Mesothelial cell of epicardium (in vitro differentiated cells): ENCODE results near the gene HPCA. TPM values are rescaled to one million over a fixed set of nuclear protein-coding genes. Genes with fewer than 3 reads are reported as not detected.
A peak's percentile ranks its signal among the peaks of the same experiment; 100 is the strongest.

ENCODE experiments used
- DNase-seq, 2 experiments: peaks; one replicate each; pipeline ENCODE4 v3.0.0; 2021; ENCODE audit warnings: low spot score in 2 of 2; ENCODE audit not compliant: unreplicated experiment in 2 of 2
- H3K27ac Mint-ChIP-seq: 2 replicates; pipeline ENCODE4 v1.8.0; 2021; ENCODE audit warnings: mixed read lengths
- H3K27me3 Mint-ChIP-seq: 2 replicates; pipeline ENCODE4 v1.8.0; 2021; ENCODE audit warnings: low read depth, mixed read lengths
- H3K36me3 Mint-ChIP-seq: 2 replicates; pipeline ENCODE4 v1.8.0; 2021; ENCODE audit warnings: mixed read lengths
- H3K4me1 Mint-ChIP-seq: 2 replicates; pipeline ENCODE4 v1.8.0; 2021; ENCODE audit warnings: mixed read lengths
- H3K4me3 Mint-ChIP-seq: 2 replicates; pipeline ENCODE4 v1.8.0; 2021; ENCODE audit warnings: mild to moderate bottlenecking, moderate library complexity, mixed read lengths
- H3K9me3 Mint-ChIP-seq: 2 replicates; pipeline ENCODE4 v1.8.0; 2021; ENCODE audit warnings: mixed read lengths
- total RNA-seq: library from RNA; stranded (reverse); gene quantifications from 3 replicates; pipeline ENCODE4 v1.2.1, GENCODE V29; 2021
- TF ChIP-seq, protein P1 (sequence below): fragments of 200-600 bp; sonication (generic); IDR thresholded peaks from one replicate; pipeline ENCODE4 v1.5.0; 2021; ENCODE audit warnings: antibody characterized with exemption; ENCODE audit not compliant: unreplicated experiment

Gene HPCA
- total RNA-seq, 1 donor from 2014 or later = 2.9 TPM

DNA sequence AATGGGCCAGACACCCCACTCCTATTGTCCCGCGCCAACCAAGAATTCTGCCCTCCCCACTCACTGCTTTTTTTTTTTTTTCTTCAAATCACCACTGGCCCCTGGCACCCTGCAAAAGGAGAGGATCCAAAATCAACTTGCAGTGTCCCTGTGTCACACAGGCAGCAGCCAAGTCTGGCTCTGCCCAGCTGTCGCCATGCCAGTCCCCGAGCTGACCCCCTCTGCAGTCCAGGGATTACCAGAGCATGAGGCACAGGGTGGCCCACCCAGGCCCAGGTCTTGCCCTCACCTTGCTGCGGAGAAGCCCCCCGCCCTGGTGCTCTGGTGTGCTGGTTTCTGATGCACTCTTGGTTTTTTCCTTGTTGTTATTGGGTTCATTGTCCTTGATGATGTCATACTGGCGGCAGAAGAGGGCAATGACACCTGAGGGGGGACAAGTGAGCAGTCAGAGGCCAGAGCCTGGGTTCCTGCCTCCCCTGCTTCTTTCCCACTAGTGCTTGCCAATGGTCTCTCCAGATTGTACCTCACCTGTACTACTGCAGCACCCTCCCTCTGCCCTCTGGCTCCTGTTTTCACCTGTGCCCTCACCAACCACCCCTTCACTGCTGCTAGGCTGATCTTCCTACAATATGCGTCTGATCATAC lies 21.8 kb upstream of the HPCA start:
- peaks cover 43% of the 10 kb centered on the region for H3K36me3 Mint-ChIP-seq
- TF ChIP-seq, protein P1, sequence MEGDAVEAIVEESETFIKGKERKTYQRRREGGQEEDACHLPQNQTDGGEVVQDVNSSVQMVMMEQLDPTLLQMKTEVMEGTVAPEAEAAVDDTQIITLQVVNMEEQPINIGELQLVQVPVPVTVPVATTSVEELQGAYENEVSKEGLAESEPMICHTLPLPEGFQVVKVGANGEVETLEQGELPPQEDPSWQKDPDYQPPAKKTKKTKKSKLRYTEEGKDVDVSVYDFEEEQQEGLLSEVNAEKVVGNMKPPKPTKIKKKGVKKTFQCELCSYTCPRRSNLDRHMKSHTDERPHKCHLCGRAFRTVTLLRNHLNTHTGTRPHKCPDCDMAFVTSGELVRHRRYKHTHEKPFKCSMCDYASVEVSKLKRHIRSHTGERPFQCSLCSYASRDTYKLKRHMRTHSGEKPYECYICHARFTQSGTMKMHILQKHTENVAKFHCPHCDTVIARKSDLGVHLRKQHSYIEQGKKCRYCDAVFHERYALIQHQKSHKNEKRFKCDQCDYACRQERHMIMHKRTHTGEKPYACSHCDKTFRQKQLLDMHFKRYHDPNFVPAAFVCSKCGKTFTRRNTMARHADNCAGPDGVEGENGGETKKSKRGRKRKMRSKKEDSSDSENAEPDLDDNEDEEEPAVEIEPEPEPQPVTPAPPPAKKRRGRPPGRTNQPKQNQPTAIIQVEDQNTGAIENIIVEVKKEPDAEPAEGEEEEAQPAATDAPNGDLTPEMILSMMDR = no peak
- no peak overlapping the region for H3K27ac Mint-ChIP-seq
- DNase-seq = no peak
- H3K27me3 Mint-ChIP-seq = no peaks in the 10 kb centered on the region
- H3K4me1 Mint-ChIP-seq = peaks cover 10% of the 10 kb centered on the region
- H3K4me3 Mint-ChIP-seq = no peak overlapping the region
- H3K9me3 Mint-ChIP-seq = no peaks in the 10 kb centered on the region

DNA sequence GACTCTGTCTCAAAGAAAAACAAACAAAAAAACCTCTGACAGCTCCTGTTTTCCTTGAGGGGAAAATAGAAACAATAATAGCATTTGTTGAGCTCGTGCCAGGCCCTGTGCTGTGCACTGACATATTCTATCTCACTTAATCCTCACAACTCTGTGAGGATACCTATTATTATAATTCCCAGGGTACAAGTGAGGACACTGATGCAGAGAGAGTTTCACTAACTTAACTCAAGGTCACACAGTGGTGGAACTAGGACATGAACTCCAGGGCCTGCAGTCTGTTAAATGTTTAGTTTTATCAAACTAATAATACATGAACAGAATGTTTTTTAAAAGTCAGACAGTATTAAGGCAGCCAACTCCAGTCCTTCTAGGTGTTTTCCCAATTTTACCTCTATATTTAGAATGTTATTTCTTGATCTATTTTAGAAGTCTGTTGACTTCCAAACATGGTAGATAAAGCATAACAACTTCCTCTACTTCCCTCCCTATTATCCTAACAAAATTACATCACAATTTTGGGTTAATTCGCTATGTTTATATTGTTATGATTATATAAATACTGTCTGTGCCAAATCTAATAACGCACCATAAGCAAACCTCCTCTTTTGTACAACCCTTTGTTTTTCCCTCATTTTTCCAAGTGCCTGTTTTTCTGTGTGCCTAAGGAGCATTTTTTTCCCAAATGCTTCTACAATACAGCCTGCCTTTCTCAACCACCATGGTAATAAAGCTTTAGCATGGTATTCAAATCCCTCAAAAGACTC lies 20.5 kb upstream of the HPCA start:
- peak overlapping the region; percentile 2 for H3K27ac Mint-ChIP-seq
- TF ChIP-seq, protein P1 = no peak
- no peak for DNase-seq
- no peaks in the 10 kb centered on the region for H3K27me3 Mint-ChIP-seq
- no peak overlapping the region for H3K4me3 Mint-ChIP-seq
- peaks cover 40% of the 10 kb centered on the region for H3K36me3 Mint-ChIP-seq
- H3K4me1 Mint-ChIP-seq = peaks cover 17% of the 10 kb centered on the region
- no peaks in the 10 kb centered on the region for H3K9me3 Mint-ChIP-seq

DNA sequence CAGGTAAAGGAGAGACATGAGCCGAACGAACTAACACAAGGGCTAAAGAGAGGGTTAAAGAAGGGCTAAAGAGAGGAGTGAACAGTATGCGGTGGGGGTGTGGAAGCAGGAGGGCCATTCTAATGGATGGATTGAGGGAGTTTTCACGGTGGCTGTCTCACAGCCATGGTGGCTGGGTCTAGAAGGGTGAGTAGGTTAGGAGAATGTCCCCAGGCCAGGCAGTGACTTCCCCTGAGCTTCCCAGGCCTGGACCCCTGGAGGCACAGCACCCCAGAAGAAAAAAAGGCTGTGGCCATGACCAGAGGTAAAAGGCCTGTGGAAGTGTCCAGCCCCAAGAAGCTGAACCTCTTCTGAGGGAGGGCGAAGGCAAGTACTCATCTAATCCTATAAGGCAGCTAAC lies 19.1 kb upstream of the HPCA start:
- peak in 1 of 2 experiments; percentile 17 for DNase-seq
- TF ChIP-seq, protein P1 = no peak
- Mint-ChIP-seq H3K27me3 (no peaks in the 10 kb centered on the region), H3K9me3 (no peaks in the 10 kb centered on the region), H3K27ac (no peak overlapping the region), H3K4me3 (no peak overlapping the region), H3K36me3 (peaks cover 40% of the 10 kb centered on the region), H3K4me1 (peaks cover 28% of the 10 kb centered on the region)

DNA sequence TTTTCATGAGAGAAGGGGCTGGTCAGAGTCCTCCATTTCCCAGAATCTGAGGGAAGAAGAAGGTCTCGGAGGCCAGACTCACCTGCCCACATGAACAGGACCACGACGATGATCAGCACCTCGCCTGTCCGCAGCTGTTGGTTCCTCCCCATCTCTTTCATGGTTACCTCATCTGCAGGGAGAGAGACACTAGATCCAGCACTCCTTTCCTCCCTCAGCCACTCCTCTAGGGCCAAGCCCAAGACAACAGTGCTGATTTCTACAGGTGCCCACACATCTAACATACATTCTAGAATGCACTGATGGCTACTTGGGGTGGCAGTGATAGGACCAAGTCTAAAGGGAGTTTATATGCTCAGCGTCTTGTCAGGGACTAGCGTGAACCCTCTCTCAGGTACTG lies 18.6 kb upstream of the HPCA start:
- no peaks in the 10 kb centered on the region for H3K27me3 Mint-ChIP-seq
- TF ChIP-seq, protein P1 = no peak
- H3K4me1 Mint-ChIP-seq = peaks cover 31% of the 10 kb centered on the region
- no peaks in the 10 kb centered on the region for H3K9me3 Mint-ChIP-seq
- H3K4me3 Mint-ChIP-seq = no peak overlapping the region
- no peak overlapping the region for H3K27ac Mint-ChIP-seq
- peak in 1 of 2 experiments; percentile 11 for DNase-seq
- peaks cover 36% of the 10 kb centered on the region for H3K36me3 Mint-ChIP-seq

DNA sequence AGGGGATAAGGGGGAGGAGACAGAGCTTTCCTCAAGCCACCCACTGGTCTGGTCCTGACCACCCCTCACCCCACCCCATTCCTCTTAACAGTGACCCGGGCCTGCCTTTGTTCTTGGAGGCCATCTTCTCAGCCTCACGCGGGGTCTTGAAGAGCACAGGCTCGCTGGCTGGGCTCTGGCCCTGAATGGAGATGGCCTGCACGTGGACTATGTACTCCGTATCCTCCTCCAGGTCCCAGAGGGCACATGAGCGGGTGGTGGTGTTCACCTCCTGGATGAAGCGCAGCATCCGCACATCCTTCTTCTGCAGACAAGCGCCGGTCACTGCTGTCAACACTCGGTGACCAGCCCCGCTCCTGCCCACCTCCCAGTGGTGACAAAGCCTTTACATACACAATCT lies 18.2 kb upstream of the HPCA start:
- Mint-ChIP-seq H3K9me3 (no peaks in the 10 kb centered on the region), H3K4me3 (no peak overlapping the region), H3K27me3 (no peaks in the 10 kb centered on the region), H3K27ac (no peak overlapping the region), H3K36me3 (peaks cover 32% of the 10 kb centered on the region), H3K4me1 (peaks cover 34% of the 10 kb centered on the region)
- TF ChIP-seq, protein P1 = no peak
- DNase-seq = peak in 1 of 2 experiments; percentile 29
